Measurements from ENCODE around the gene TRPV4. TPM values are rescaled to one million over a fixed set of nuclear protein-coding genes. Genes with fewer than 3 reads are reported as not detected.

Gene TRPV4
- total RNA-seq, 3 donors from 2014 or later, result 0.43 to 0.92 (median 0.48) TPM

DNA sequence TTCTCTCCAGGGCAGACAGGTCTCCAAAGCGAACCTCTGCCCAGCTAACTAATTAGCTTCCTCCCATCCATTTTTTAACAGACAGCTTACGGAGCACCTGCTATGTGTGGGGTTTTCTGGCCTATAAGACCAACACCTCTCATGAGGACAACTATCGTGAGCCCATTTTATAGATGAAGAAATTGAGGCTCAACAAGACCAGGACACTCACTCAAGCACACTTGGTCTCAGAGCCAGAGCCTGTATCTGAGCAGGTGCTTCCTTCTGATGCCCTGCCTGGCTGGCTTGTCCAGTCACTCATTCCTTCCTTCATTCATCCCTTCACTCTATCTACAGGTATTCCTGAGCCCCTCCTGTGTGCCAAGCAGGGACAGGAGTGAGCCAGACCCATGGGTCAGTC, 6.1 kb downstream of the TRPV4 start:
- no peaks in the 10 kb centered on the region for H3K9me3 ChIP-seq
- no peak overlapping the region for H3K4me3 ChIP-seq
- ATAC-seq, result no peak
- intact Hi-C loops (cut with DNase I, micrococcal nuclease), result no loop called here
- no peak for TF ChIP-seq CTCF (IDR thresholded peaks at IDR 0.05)
- no peaks in the 10 kb centered on the region for H3K4me1 ChIP-seq (ENCODE audit: low read depth)
- no peaks in the 10 kb centered on the region for H3K36me3 ChIP-seq (ENCODE audit: low read depth)
- no peak for DNase-seq

GRCh38 chr12:109824731-109825130, 8.5 kb downstream of the TRPV4 start:
- no peak overlapping the region for H3K4me3 ChIP-seq
- DNase-seq (no peak), ATAC-seq (no peak)
- no peaks in the 10 kb centered on the region for H3K9me3 ChIP-seq
- intact Hi-C loops (cut with DNase I, micrococcal nuclease), result no loop called here
- H3K36me3 ChIP-seq (ENCODE audit: low read depth), result no peaks in the 10 kb centered on the region
- H3K4me1 ChIP-seq (ENCODE audit: low read depth), result no peaks in the 10 kb centered on the region
- TF ChIP-seq CTCF (IDR thresholded peaks at IDR 0.05), result no peak

DNA sequence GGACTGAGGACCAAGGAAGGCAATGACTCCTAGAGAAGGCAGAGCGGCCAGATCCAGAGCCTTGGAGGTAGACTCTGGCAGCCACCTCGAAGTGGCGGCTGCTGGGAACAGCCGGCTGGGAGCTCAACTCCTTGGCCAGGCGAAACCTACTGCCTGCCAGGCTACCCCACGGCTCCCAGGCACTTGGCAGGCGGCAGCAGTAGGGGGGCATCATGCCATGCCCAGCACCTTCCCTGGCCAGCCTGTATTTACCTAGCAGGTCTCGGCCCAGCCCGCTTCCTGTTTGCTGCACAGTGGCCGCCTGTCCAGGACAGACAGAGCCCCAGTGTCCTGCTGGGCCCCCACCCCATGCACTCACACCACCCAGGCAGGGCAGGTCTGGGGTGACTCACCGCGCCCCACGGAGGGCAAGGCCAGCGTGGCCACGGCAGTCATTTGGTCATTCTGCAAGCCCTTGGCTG, 10.2 kb downstream of the TRPV4 start:
- peak; percentile 27 for ATAC-seq
- no peaks in the 10 kb centered on the region for H3K9me3 ChIP-seq
- H3K36me3 ChIP-seq (ENCODE audit: low read depth), result no peaks in the 10 kb centered on the region
- H3K4me1 ChIP-seq (ENCODE audit: low read depth), result no peaks in the 10 kb centered on the region
- DNase-seq, result no peak
- no peak overlapping the region for H3K4me3 ChIP-seq
- TF ChIP-seq CTCF (IDR thresholded peaks at IDR 0.05), result no peak
- intact Hi-C loops (cut with DNase I, micrococcal nuclease), result no loop called here

DNA sequence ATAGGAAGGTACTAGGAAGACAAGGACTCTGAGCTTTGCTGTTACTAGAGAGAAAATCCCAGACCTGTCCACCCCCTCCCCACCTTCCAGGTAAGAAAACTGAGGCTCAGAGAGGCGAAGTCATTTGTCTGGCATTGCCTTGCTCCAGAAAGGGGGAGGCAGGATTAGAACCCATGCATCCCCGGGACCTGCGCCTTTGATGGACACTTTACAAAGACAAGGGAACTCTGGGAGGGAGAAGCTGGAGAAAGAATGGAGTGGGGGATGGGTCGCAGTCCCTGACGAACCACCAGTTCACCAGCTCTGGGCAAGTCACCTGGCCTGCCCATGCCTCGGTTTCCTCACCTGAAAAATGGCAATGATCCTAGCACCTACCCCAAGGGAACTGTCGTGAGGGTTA, 10.8 kb downstream of the TRPV4 start:
- H3K4me3 ChIP-seq, result no peak overlapping the region
- intact Hi-C loops (cut with DNase I, micrococcal nuclease), result no loop called here
- DNase-seq, result no peak
- H3K9me3 ChIP-seq, result no peaks in the 10 kb centered on the region
- H3K4me1 ChIP-seq (ENCODE audit: low read depth), result no peaks in the 10 kb centered on the region
- TF ChIP-seq CTCF (IDR thresholded peaks at IDR 0.05), result no peak
- H3K36me3 ChIP-seq (ENCODE audit: low read depth), result no peaks in the 10 kb centered on the region
- ATAC-seq, result no peak

- no peak for DNase-seq
- H3K36me3 ChIP-seq (ENCODE audit: low read depth), result no peaks in the 10 kb centered on the region
- no peak for ATAC-seq
- no peaks in the 10 kb centered on the region for H3K4me1 ChIP-seq (ENCODE audit: low read depth)
- TF ChIP-seq CTCF (IDR thresholded peaks at IDR 0.05), result no peak
- H3K9me3 ChIP-seq, result no peaks in the 10 kb centered on the region
- no peak overlapping the region for H3K4me3 ChIP-seq
- intact Hi-C loops (cut with DNase I, micrococcal nuclease), result no loop called here
Observed at GRCh38 chr12:109821968-109822367, 11.2 kb downstream of the TRPV4 start.

DNA sequence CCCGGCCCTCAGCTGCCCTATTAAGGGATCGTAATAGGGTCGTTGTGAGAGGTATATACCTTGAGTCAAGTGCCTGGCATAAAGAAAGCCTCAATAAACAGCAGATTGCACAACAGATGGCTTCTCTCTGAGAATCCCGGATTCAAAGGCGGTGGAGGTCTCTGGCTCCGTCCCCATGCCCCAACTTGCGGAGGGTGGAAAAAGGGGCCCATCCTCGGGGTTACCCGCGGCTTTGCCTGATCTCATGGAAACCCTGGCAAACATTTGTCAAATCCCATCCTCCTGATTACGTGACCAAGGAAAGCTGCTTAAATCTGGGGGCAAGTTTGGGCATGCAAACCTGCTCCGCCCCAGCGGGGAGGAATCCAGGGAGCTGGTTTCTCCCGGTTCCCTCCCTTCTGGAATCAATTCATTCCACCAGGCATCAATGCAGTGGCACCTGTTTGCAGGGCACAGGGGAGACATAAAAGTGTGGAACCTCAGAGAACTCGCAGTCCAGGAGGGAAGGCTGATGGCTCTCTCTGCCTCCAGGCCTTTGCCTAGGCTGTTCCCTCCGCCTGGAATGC, 12.3 kb downstream of the TRPV4 start:
- Histone ChIP-seq H3K36me3 (ENCODE audit: low read depth) (no peaks in the 10 kb centered on the region), H3K4me1 (ENCODE audit: low read depth) (no peaks in the 10 kb centered on the region), H3K4me3 (no peak overlapping the region), H3K9me3 (no peaks in the 10 kb centered on the region)
- no peak for TF ChIP-seq CTCF (IDR thresholded peaks at IDR 0.05)
- DNase-seq (no peak), ATAC-seq (no peak)
- intact Hi-C loops (cut with DNase I, micrococcal nuclease), result no loop called here

All from mucosa of descending colon (tissue), 3 donors.